Dermis microvascular lymphatic vessel endothelial cell (primary cell): ENCODE measurements around the gene MYH9. TPM values are rescaled to one million over a fixed set of nuclear protein-coding genes. Genes with fewer than 3 reads are reported as not detected.
"Not testable (repeated sequence)": the region's sequence is repeated elsewhere in the genome, so short reads cannot be mapped to it uniquely, and the experiment has no call there.

Experiments
- DNase-seq, 2 donors: peaks; one replicate each; pipeline versions ENCODE4 v3.0.0 to v3.0.0-alpha.2; 2010; ENCODE audit warnings: low read depth in 2 of 2
- total RNA-seq: library from RNA; depleted of rRNA; stranded (reverse); fragments of >200 nt; gene quantifications from 2 replicates; pipeline ENCODE4 v1.2.1, GENCODE V29; 2014

The MYH9 gene
- total RNA-seq, 1 donor from 2014 or later, result 455 TPM

GRCh38 chr22:36252754-36253522 lies 134.8 kb downstream of the MYH9 start, which contains the start of gene APOL1:
Gene APOL1 (plus strand): TSS chr22:36253133. CDS start chr22:36254956, 1,823 bp downstream.
- peak in 1 of 2 donors; percentile 25 for DNase-seq

DNA sequence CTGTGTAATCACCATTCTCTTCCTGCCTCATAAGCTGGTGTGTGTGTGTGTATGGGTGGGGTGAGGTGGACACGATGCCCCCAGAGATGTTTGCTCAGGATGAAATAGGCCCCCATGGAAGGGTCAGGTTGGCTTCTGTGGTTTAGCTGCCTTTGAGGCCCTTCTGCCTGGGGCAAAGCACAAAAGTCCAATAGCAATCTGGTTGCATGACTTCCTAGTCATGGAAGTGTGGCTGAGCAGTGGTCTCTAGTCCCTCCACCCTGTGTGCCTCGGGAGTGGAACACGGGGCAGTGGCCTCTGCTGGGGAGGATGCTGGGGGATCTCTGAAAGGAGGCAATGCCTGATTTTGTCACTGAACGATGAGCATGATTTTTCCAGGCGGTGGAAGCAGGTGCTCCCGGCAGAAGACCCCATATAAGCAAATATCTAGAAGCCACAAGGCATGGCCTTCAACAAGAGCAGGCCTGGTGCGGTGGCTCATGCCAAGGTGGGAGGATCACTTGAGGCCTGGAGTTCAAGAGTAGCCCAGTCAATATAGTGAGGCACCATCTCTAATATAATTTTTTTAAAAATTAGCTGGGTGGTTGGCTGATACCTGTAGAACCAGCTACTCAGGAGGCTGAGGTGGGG lies 135.7 kb downstream of the MYH9 start:
- DNase-seq, result not testable (repeated sequence)

DNA sequence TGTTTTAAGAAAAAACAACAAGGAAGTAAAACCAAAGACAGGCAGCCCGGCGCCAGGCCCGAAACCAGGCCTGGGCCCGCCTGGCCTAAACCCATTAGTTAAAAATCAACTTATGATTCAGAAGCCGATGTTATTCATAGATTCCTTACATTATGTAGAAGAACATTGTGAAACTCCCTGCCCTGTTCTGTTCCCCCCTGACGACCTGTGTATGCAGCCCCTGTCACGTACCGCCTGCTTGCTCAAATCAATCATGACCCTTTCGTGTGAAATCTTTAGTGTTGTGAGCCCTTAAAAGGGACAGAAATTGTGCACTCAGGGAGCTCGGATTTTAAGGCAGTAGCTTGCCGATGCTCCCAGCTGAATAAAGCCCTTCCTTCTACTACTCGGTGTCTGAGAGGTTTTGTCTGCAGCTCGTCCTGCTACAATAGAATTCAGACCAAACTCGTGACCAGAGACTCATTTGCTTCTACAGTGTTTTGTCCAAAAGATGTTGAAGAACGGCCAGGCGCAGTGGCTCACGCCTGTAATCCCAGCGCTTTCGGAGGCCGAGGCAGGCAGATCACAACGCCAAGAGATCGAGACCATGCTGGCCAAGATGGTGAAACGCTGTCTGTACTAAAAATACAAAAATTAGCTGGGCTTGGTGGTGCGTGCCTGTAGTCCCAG lies 137.3 kb downstream of the MYH9 start:
- DNase-seq, result not testable (repeated sequence)

- no peak for DNase-seq
Measured at GRCh38 chr22:36249160-36249559, 138.6 kb downstream of the MYH9 start.

- no peak for DNase-seq
Measured at GRCh38 chr22:36247955-36248354, 139.8 kb downstream of the MYH9 start.

DNA sequence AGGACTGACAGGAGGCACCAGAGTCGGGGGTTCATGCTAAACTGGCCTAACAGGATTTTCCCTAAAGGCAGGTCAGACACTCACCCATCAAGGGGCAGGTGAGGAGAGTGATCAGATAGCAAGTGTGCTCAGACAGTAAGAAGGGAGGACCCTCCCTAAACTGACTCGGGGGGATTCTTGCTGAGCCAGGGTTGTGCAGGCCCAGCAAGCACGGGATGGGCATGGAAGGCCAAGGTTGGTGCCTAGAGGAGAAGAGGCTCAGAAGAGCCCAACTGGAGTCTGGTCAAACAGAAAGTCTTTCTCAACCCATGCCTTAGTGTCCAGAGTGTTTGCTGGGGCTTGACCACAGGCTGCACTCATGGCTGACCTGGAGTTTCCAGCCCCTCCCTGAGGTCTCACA lies 141.0 kb downstream of the MYH9 start:
- no peak for DNase-seq

DNA sequence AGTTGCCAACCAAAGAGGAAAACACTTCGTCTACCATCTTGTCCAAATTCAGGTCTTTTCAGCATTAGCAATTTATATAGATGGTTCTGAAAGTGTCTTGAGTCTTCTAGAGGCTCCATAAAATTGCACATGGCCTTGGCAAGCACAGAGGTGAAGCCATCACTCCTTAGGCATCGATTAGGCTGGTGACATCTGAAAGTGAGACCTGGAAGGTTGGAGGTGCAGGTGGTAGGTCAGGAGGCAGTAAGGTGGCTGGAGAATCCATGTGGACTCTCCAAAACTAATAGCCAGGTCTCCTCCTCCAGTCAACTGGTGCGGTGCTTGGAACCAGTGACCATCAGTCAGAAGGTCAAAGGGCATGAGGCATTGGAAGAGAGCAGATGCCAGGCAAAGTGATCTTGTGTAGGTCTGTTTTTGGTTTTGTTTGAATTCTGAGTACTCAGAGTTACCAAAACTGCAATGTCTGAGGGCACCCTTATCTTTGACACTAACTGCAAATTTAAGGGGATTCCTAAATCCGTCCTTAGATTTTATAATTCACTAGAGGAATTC lies 141.9 kb downstream of the MYH9 start:
- no peak for DNase-seq

DNA sequence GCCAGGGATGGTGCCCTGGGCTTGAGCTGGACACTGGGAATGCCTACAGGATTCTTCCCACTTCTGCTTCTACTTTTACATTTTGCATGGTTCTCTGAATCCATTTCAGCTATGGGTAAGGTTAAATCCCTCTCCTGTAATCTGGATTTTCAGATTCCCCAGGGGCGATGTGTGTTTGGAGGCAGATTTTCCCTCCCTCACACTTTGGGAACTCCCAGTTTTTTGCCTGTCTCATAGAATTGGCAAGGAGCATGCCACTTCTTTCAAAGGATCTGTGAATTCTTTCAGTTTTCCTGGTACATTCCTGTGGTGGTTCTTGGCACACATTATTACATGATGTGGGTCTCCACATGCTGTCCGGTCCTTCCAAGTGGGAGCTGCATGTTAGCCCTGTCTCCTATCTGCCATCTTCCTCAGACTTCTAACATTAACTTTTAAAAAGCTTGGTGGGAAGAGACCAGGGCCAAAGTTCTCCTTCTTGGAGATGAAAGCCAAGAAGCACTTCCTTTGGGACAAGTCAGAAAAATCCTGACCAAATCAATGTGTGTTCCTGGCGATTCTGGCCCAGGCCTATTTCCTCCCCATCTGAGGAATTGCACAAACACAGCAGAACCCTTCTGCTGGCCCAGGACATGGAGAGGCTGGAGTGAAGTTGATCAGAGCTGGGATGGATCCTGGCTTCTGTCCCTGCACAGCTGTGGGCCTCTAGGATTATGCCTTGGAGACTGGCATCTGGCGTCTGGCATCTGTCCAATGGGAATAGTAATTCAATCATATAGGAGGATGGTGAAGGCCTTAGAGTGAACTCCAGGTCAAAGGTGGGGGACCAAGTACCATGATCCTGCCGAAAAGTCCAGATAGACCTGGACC lies 143.0 kb downstream of the MYH9 start:
- DNase-seq, result no peak

- no peak for DNase-seq
Measured at GRCh38 chr22:36243986-36244385, 143.8 kb downstream of the MYH9 start.

- DNase-seq, result peak; percentile 89 to 94
Measured at GRCh38 chr22:36239401-36240171, 148.2 kb downstream of the MYH9 start, which contains the start of gene APOL2. Gene APOL2 (minus strand): TSS chr22:36239527. CDS start chr22:36233162, 6,365 bp downstream.

GRCh38 chr22:36239150-36239400 lies 148.7 kb downstream of the MYH9 start:
- no peak for DNase-seq

DNA sequence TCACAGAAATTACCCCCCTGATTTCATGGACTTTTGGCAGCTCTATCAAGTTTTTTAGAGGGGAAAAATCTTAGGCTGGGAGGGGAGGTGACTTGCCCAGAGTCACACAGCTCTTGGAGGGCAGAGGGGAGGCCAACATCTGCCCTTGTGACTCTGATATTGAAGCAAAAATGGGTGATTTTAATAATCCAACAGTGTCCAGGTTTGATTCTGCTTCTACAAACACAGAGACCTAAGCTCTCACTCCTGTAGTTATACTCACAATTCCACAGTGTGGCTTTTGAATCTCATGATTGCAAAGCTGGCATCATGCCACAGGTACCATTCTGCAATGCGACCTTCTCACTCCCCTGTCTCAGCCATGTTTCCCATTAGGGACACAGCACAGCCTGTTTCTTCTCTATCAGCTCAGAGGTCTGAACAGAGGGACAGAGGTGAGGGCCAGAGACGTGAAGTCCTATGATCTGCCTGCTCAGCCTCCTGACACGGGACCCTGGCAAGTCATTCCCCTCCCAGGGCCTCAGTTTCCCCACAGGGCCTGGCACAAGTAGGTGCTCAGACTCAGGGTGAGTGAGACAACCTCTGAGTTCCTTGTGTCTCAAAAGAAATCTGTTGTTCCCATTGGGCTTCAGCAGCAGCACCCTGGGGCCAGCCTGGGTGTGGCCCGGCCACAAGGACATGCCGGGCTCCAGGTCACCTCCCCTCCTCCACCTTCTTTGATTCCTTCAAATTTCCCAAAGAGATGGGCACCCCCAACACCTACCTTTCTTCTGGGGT lies 149.2 kb downstream of the MYH9 start:
- peak; percentile 61 to 68 for DNase-seq

DNA sequence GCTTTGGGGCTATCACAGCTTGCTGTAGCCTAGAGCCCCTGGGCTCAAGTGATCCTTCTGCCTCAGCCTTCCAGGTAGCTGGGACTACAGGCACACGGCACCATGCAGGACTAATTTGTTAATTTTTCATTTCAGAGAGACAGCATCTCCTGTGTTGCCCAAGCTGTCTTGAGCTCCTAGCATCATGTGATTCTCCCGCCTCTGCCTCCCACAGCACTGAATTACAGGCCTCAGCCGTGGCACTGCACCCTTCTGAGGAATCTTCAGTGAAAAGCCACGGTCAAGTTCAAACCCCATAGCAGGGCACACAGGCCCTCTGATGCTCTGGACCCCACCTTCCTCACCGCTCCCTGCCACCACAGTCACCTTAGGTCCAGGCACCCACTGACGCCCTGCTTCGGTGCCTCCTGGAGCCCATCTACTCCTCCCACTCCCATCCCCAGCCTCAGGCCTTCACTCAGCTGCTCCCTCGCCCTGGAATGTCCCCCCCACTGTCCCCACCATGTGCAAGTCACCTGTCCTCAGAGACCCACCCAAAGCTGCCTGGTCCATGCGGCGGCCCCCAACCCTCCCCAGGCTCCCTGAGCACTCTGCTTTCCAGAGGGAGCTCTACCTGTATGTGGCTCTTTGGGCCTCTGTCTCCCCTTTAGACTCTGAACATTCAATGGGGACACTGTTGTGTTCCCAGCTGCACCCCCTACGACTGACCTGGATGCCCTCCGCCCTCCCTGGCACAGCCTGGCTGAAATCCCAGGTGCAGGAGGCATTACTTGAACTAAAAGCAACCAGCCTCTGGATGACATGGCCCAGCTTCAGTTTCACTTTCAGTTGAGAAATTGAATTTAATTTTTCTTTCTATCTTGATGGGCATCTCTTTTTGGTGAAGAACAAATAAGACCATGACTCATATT lies 150.1 kb downstream of the MYH9 start:
- peak in 1 of 2 donors; percentile 26 for DNase-seq

- peak in 1 of 2 donors; percentile 38 for DNase-seq
Measured at GRCh38 chr22:36236388-36237319, 151.1 kb downstream of the MYH9 start.

DNA sequence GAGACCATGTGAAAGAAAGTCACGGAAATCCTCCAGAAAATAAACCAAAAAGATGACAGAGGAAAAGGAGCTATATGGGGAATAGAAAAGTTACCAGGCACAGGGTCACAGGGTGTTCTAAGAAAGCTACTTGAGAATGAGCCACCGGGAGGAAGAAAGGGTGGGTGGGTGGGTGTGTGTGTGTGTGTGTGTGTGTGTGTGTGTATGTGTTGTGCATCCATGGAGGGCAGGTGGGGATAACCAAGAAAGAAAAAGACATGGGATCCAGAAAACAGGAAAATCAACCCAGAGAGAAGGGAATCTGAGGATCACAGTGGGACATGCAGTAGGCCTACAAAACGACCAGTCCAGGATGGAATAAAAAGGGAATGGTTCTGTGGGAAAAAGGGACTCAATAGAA lies 152.2 kb downstream of the MYH9 start:
- DNase-seq, result no peak

DNA sequence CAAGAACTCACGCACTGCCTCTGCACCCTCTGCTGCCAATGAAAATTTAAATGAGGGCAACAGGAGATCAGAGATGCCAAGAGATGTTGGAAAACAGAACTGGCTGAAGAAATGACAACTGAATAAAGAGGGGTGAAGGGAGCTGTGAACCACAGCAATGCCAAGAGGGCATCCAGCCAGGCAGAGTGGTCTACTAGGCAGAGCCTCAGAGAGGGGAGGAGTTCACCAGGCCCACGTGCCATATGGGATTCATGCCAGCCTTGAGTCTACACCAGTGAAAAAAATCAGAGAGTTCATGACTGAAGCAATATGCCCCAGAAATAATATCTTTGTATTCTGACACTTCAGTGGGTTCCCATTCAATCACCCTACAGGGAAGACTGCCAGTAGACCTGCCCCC lies 152.8 kb downstream of the MYH9 start:
- no peak for DNase-seq

DNA sequence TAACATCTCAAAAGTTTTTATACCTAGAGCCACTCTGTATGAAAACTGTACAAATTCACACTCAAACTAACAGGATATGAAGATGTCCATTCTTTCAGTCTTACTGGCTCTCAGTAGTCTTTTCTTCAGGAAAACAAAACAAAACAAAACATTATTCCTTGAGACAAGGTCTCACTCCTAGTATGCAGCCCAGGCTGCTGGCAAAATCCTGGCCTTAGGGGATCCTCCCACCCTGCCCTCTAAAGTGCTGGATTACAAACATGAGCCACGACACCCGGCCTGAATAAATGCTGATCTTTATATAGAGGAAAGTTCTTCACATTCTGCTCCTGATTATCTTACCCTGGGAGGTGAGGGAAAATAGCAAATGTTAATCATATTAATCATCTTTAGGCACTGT lies 153.6 kb downstream of the MYH9 start:
- DNase-seq, result no peak

GRCh38 chr22:36233796-36234195 lies 154.0 kb downstream of the MYH9 start:
- DNase-seq, result no peak
